GM18508 (cell line): ENCODE results near the gene HBA2.
"Not testable (repeated sequence)": the region's sequence is repeated elsewhere in the genome, so short reads cannot be mapped to it uniquely, and the experiment has no call there.

ENCODE experiments used
- ATAC-seq: cut with Tn5 transposase; IDR thresholded peaks from one replicate; pipeline ENCODE4 v1.9.1; 2021; ENCODE audit warnings: moderate number of reproducible peaks; ENCODE audit not compliant: insufficient read depth, unreplicated experiment

The HBA2 gene

GRCh38 chr16:172374-172941, at the start of gene HBA2:
Gene HBA2 (plus strand): TSS chr16:172876. CDS start chr16:172913, 37 bp downstream.
- not testable (repeated sequence) for ATAC-seq

- not testable (repeated sequence) for ATAC-seq
These were observed 48.9 kb upstream of the HBA2 start for GRCh38 chr16:123558-124350.

GRCh38 chr16:125011-125410, 47.7 kb upstream of the HBA2 start:
- no peak for ATAC-seq

- ATAC-seq, result no peak
These were observed 43.6 kb upstream of the HBA2 start for GRCh38 chr16:129075-129474.

- no peak for ATAC-seq
These were observed 42.0 kb upstream of the HBA2 start for GRCh38 chr16:130533-131173.

GRCh38 chr16:132120-132519, 40.6 kb upstream of the HBA2 start:
- no peak for ATAC-seq

- ATAC-seq, result no peak
These were observed 39.0 kb upstream of the HBA2 start for GRCh38 chr16:133716-134115.

GRCh38 chr16:138049-138417, 34.6 kb upstream of the HBA2 start:
- ATAC-seq, result no peak

- ATAC-seq, result no peak
These were observed 32.4 kb upstream of the HBA2 start for GRCh38 chr16:140175-140857.

- ATAC-seq, result no peak
These were observed 30.2 kb upstream of the HBA2 start for GRCh38 chr16:142405-142967.

- no peak for ATAC-seq
These were observed 29.6 kb upstream of the HBA2 start for GRCh38 chr16:143047-143446.

- ATAC-seq, result no peak
These were observed 29.2 kb upstream of the HBA2 start for GRCh38 chr16:143456-143855.

GRCh38 chr16:144797-145252, 27.9 kb upstream of the HBA2 start:
- no peak for ATAC-seq

GRCh38 chr16:146646-147045, 26.0 kb upstream of the HBA2 start:
- no peak for ATAC-seq

GRCh38 chr16:149024-149660, 23.5 kb upstream of the HBA2 start:
- ATAC-seq, result no peak

GRCh38 chr16:152141-153128, 20.2 kb upstream of the HBA2 start, which contains the start of gene HBZ:
Gene HBZ (plus strand): TSS chr16:152644. CDS start chr16:152910, 266 bp downstream.
- no peak for ATAC-seq

GRCh38 chr16:153129-153521, 19.6 kb upstream of the HBA2 start:
- not testable (repeated sequence) for ATAC-seq

- not testable (repeated sequence) for ATAC-seq
These were observed 19.0 kb upstream of the HBA2 start for GRCh38 chr16:153550-154216.
